Prostate gland (tissue), 2 donors: ENCODE data around the gene PLK1.

ENCODE experiments used
- CTCF ChIP-seq, 4 experiments: fragments of 200-600 bp in 2 of 4; fragments of 450-650 bp in 2 of 4; sonication (generic) in 2 of 4; IDR thresholded peaks; 1 replicate in 3 of 4; 2 replicates in 1 of 4; pipeline ENCODE4 v1.5.1; 2016 to 2019; ENCODE audit warnings: antibody characterized with exemption in 4 of 4, mild to moderate bottlenecking in 2 of 4, moderate library complexity in 2 of 4
- POLR2AphosphoS5 ChIP-seq: sonication (generic); formaldehyde crosslinking; IDR thresholded peaks from one replicate; pipeline ENCODE4 v1.6.1; 2017; ENCODE audit warnings: antibody characterized with exemption

GRCh38 chr16:23650674-23651416 is 27.8 kb upstream of the PLK1 start:
- TF ChIP-seq CTCF (IDR thresholded peaks at IDR 0.05) (no peak), POLR2AphosphoS5 (no peak)
